Measurements from ENCODE around the gene TSPO.

Gene TSPO

DNA sequence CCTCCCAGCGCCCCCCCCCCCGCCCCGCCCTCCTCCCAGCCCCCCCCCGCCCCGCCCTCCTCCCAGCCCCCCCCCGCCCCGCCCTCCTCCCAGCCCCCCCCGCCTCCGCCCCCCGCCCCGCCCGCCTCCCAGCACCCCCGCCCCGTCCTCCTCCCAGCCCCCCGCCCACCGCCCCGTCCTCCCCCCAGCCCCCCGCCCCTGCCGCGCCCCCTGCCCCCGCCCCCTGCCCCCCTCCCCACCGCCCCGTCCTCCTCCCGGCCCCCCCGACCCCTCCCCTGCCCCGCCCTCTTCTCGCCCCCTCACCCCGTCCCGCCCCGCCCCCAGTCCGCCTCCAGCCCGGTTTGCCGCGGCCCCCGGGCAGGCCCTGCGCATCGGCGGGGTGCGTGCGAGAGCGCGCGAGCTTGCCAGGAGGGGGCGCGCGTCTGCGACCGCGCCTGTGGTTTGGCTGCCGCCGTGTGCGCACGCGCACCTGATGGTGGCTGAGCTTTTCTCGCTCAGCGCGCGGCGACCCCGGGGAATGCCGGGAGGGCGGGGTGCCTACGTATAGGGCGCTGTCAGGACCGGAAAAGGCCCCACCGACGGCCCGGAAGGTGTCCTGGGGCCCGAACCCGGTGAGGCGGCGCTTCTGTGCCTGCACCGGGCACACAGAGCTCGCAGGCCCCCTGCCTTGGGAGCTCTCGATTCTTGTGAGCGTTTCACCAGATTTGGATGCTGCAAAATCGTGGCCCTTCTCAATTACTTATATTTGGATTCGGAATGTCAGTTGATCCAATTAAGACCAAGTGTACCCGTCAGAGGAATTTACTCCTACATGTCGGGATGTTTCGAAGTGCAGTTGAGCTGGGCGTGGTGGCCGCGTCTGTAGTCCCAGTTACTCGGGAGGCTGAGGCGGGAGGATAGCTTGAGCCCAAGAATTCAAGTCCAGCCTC, 36.1 kb downstream of the TSPO start:
- TF ChIP-seq, protein P1, sequence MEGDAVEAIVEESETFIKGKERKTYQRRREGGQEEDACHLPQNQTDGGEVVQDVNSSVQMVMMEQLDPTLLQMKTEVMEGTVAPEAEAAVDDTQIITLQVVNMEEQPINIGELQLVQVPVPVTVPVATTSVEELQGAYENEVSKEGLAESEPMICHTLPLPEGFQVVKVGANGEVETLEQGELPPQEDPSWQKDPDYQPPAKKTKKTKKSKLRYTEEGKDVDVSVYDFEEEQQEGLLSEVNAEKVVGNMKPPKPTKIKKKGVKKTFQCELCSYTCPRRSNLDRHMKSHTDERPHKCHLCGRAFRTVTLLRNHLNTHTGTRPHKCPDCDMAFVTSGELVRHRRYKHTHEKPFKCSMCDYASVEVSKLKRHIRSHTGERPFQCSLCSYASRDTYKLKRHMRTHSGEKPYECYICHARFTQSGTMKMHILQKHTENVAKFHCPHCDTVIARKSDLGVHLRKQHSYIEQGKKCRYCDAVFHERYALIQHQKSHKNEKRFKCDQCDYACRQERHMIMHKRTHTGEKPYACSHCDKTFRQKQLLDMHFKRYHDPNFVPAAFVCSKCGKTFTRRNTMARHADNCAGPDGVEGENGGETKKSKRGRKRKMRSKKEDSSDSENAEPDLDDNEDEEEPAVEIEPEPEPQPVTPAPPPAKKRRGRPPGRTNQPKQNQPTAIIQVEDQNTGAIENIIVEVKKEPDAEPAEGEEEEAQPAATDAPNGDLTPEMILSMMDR (IDR thresholded peaks at IDR 0.05) = peak; percentile 82

DNA sequence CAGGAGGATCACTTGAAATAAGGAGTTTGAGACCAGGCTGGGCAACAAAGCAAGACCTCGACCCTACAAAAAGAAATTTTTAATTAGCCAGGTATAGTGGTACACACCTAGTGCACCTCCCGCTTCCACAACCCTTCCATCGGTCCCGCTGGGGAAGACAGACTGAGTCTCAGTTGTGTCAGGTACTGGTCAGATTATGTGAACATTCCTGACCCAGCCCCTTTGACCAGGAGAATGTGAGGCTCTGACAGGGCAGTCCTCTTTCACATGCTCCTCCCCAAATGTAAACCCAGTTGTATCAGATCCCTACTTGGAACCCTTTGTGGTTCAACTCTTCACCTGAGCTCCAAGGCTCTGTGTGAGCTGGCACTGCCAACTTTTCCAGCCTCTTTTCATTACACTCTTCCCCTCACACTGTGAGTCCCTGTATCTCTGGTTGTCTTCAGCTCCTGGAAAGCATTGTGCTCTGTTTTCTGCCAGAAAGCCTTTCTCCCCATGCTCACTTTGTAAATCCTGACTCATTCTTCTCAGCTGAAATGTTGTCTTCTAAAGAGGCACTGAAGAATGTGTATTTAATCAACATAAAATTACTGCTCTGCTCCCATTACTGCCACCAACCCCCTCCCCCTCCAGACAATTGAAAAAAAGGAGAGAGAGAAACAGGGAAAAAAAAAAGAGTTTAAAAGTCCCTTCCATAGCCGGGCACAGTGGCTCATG, 37.6 kb downstream of the TSPO start:
- TF ChIP-seq, protein P1 (IDR thresholded peaks at IDR 0.05) = no peak

DNA sequence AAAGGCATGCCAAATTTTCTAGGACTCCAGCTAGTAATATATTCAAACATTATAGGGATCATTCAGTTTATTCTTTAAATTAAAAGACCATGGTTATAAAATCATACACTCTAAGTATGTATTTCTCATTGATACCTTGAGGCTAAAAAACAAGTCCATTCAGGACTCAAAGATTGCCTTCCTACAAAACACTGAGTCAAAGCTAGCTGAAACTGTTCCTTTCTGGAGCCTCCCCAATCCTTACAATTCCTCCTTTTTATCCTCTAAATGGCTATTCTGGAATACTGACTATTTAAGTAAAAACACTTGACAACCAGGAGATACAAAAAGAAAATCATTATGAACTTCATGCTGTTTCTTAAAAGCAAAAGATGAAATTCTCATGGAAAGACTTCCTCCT, 40.5 kb downstream of the TSPO start:
- TF ChIP-seq, protein P1 (IDR thresholded peaks at IDR 0.05) = no peak

DNA sequence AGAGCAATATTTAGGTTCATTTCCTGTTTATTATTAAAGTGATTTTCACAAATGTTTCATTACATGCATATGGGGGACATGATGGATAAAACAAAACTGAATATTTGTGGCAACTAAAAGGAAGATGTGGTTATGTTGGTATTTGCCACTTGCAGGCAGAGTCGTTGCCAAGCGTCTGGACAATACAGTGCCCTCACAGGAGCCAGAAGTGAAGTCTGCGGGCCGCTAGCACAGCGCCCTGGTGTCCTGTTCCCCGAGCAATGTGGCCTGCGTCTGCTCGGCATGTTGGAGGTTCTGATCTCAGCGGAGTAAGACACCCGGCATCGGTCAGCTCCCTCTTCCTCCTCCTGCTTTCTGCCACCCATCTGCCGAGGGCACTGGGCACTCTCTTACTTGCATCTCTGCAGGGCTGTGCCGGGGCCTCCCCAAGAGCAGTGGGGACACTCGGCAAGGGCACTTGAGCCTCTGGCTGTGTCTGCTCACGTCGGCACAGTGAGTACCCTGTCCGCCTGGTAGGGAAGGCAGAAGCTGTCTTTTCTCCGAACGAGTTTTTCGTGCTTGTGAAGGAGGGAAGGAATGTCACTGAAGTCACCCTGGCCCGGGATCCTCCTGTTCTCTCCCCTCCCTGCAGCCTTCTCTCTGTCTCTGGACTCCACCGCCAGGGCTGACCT, 46.0 kb downstream of the TSPO start:
- TF ChIP-seq, protein P1 (IDR thresholded peaks at IDR 0.05) = no peak

DNA sequence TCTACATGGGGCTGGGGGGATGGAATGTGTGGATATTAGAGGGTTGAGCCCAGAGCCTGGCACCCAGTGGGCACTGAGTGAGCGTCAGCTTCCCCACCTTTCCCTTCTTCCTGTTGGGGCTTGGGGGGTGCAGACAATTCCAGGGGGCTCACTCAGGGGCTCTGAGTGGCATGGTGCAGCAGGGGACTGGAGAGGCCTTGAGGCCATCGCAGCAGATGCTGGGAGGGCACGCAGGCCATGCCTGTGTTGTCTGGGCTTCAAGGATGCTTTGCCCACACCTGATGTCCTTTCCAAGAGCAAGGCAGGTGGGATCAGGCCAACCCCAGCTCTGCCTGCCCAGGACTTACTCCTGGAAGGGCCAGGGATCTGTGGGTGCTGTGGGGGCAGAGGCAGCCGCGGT, 46.8 kb downstream of the TSPO start:
- TF ChIP-seq, protein P1 (IDR thresholded peaks at IDR 0.05) = no peak

DNA sequence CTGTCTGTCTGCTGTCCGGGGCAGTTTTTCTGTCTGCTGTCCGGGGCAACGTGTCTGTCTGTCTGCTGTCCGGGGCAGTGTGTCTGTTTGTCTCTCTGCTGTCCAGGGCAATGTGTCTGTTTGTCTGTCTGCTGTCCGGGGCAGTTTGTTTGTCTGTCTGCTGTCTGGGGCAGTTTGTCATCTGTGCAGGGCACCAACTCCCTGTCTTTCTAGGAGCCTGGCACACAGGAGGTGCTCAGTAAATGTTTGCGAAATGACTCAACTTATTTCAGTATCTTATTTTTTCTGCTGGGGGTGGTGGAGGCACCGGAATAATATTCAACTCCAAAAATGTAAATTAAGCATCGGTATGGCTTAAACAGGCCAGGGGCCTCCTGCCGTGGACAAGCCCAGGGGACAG, 47.6 kb downstream of the TSPO start:
- TF ChIP-seq, protein P1 (IDR thresholded peaks at IDR 0.05) = no peak

DNA sequence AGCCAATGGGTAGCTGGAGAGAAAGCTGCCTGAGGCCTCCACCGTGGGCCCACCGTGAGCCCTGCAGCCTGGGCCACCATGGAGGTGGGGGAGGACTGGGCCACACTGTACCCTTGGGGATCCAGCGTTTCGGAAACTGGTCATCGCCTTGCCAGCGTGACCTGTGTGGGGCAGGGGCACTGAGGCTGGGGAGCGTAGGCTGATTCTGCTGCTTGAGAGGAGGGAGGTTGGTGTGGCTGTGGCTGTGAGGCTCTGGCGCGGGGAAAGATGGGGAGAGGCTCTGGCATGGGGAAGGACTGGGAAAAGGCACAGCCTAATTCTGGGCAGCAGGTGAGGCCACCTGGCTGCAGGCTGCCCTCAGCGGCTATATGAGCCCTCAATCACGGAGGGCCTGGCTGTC, 48.2 kb downstream of the TSPO start:
- TF ChIP-seq, protein P1 (IDR thresholded peaks at IDR 0.05) = no peak
